Keratinocyte (primary cell): ENCODE measurements around the gene MTFP1.

Source experiments
- CTCF ChIP-seq, 3 experiments: IDR thresholded peaks in 1 of 3; conservative IDR thresholded peaks in 1 of 3; optimal IDR thresholded peaks in 1 of 3; 2 replicates in 2 of 3; 3 replicates in 1 of 3; pipeline versions ENCODE3 to v1.5.1; 2011; ENCODE audit warnings: low read length in 3 of 3, mild to moderate bottlenecking in 3 of 3, moderate library complexity in 2 of 3, control low read depth in 1 of 3, inconsistent platforms in 1 of 3; ENCODE audit not compliant: insufficient read depth in 2 of 3; ENCODE audit errors: extremely low read depth in 1 of 3
- EZH2 ChIP-seq: IDR thresholded peaks from one replicate; pipeline ENCODE4 v1.6.1; 2012; ENCODE audit warnings: inconsistent platforms, mild to moderate bottlenecking, low read length, moderate library complexity

GRCh38 chr22:30433773-30434172, 8.2 kb downstream of the MTFP1 start:
- TF ChIP-seq CTCF (optimal IDR thresholded peaks at IDR 0.05 in 1 of 3, IDR thresholded peaks at IDR 0.05 in 1 of 3, conservative IDR thresholded peaks at IDR 0.05 in 1 of 3; ENCODE audit: extremely low read depth in 1 of 3, insufficient read depth in 2 of 3, low read length in 3 of 3): no peak
- TF ChIP-seq EZH2: no peak
